Skeletal muscle tissue (tissue), 4 donors: ENCODE data around the gene FUT9. TPM values are rescaled to one million over a fixed set of nuclear protein-coding genes. Genes with fewer than 3 reads are reported as not detected.
"Not testable (repeated sequence)": the region's sequence is repeated elsewhere in the genome, so short reads cannot be mapped to it uniquely, and the experiment has no call there.

Experiments used
- H3K27ac ChIP-seq: one replicate; pipeline ENCODE4 v1.7.0; 2013; ENCODE audit warnings: mild to moderate bottlenecking, low read depth, low read length, inconsistent platforms
- H3K27me3 ChIP-seq, 3 donors: one replicate each; pipeline ENCODE4 v1.7.0; 2013; ENCODE audit warnings: low read length in 3 of 3; ENCODE audit not compliant: control insufficient read depth in 3 of 3, insufficient read depth in 3 of 3
- H3K36me3 ChIP-seq, 3 donors: one replicate each; pipeline ENCODE4 v1.7.0; 2013; ENCODE audit warnings: low read length in 3 of 3; ENCODE audit not compliant: control insufficient read depth in 3 of 3, insufficient read depth in 3 of 3
- H3K4me1 ChIP-seq, 3 donors: one replicate each; pipeline ENCODE4 v1.7.0; 2013; ENCODE audit warnings: low read length in 3 of 3, mild to moderate bottlenecking in 3 of 3; ENCODE audit not compliant: control insufficient read depth in 3 of 3, insufficient read depth in 3 of 3
- H3K4me3 ChIP-seq, 3 donors: one replicate each; pipeline ENCODE4 v1.7.0; 2013; ENCODE audit warnings: low read length in 3 of 3
- H3K9ac ChIP-seq, 3 donors: one replicate each; pipeline ENCODE4 v1.7.0; 2013; ENCODE audit warnings: low read length in 3 of 3, mild to moderate bottlenecking in 3 of 3, moderate library complexity in 2 of 3, low read depth in 1 of 3
- H3K9me3 ChIP-seq, 3 donors: one replicate each; pipeline ENCODE4 v1.7.0; 2013; ENCODE audit warnings: low read length in 3 of 3; ENCODE audit not compliant: control insufficient read depth in 3 of 3
- total RNA-seq: library from RNA; depleted of rRNA; stranded (reverse); fragments of >200 nt; gene quantifications from one replicate; pipeline ENCODE4 v1.2.3, GENCODE V29; 2014
- donor health status: Osteomylitis.

FUT9 gene
- total RNA-seq, 1 donor from 2014 or later = under 0.01 TPM

DNA sequence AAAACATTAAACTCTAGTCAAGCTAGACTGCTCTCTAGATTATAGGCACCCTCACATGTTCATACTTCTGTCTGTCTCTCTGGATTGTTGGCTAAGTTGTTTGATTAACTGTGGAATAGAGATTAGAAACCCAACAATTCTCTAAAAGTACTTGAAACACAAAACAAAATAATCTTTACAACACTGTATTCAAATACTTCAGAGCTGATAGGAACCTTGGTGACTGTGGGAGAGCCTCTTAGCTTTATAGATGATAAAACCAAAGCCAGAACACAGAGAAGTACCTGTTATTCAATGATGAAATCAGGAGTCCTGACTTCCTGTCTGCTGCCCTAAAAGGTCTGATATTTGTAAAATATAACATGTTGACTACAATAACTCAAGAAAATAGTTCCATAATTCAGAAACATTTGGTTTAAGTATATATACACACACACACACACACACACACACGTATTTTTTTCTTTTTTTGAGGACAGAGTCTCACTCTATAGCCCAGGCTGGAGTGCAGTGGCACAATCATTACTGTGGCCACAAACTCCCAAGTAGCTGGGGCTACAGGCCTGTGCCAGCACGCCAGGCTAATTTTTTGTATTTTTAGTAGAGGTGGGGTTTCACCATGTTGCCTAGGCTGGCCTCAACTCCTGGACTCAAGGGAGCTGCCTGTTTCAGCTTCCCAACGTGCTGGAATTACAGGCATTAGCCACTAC, 222.0 kb downstream of the FUT9 start:
- Histone ChIP-seq H3K9me3 (no peaks in the 10 kb centered on the region), H3K4me3 (no peak overlapping the region), H3K9ac (no peak overlapping the region), H3K27ac (no peak overlapping the region), H3K36me3 (no peaks in the 10 kb centered on the region), H3K27me3 (no peaks in the 10 kb centered on the region), H3K4me1 (no peaks in the 10 kb centered on the region)

DNA sequence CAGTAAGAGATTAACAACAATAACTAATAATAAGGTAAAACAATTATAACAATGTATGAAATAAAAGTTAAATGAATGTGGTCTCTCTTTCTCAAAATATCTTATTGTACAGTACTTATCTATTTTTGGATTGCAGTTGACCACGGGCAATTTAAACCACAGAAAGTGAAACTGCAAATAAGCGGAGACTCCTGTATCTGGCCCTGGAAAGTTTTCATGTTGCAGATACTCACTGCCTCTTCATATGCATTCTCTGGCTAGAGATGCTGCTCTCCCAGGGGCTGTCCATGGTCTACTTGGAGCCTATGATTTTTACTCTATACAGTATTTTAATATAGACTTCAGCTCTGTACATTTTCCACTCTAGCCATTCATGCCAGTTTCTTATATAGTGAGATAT, 230.8 kb downstream of the FUT9 start:
- H3K27ac ChIP-seq = no peak overlapping the region
- H3K4me1 ChIP-seq = no peaks in the 10 kb centered on the region
- no peak overlapping the region for H3K4me3 ChIP-seq
- H3K9ac ChIP-seq = no peak overlapping the region
- H3K36me3 ChIP-seq = no peaks in the 10 kb centered on the region
- no peaks in the 10 kb centered on the region for H3K27me3 ChIP-seq
- no peaks in the 10 kb centered on the region for H3K9me3 ChIP-seq

DNA sequence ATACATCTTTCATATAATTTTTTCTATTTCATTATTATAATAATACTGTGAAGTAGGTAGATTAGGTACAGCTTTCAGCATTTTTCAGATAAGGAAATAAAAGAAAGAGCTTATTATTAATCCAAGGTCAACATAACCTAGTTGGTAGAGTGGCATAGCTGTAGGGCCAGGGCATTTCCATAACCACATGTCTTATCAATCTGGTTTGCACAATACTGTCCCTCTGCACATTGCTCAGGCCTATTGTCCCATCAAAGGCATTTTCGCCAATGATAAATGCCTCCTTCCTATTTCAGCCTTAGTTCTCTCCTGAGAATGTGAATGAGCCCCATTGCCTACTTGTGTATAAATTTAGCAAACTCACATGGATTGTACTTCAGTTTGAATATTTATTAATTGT, 234.0 kb downstream of the FUT9 start:
- Histone ChIP-seq H3K27me3 (no peaks in the 10 kb centered on the region), H3K9ac (no peak overlapping the region), H3K27ac (no peak overlapping the region), H3K9me3 (no peaks in the 10 kb centered on the region), H3K4me3 (no peak overlapping the region), H3K4me1 (no peaks in the 10 kb centered on the region), H3K36me3 (no peaks in the 10 kb centered on the region)

DNA sequence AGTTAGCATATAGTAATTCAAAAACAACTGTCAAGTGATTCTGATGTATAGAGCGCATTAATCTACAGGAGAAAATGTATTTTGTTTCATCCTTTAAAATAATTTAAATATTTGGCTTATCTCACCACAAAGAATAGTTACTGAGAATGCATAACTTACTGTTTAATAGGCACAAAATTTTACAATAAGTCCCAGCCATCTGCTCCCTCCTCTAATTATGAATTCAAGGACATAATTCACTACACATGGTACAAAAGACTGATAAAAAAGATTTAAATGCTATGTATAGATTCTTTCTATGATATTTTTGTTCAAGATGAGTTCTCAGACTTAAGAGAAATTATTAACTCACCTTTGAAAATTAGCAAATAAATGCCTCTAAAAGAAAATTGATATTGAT, 242.0 kb downstream of the FUT9 start:
- Histone ChIP-seq H3K27me3 (no peaks in the 10 kb centered on the region), H3K9ac (no peak overlapping the region), H3K9me3 (no peaks in the 10 kb centered on the region)

DNA sequence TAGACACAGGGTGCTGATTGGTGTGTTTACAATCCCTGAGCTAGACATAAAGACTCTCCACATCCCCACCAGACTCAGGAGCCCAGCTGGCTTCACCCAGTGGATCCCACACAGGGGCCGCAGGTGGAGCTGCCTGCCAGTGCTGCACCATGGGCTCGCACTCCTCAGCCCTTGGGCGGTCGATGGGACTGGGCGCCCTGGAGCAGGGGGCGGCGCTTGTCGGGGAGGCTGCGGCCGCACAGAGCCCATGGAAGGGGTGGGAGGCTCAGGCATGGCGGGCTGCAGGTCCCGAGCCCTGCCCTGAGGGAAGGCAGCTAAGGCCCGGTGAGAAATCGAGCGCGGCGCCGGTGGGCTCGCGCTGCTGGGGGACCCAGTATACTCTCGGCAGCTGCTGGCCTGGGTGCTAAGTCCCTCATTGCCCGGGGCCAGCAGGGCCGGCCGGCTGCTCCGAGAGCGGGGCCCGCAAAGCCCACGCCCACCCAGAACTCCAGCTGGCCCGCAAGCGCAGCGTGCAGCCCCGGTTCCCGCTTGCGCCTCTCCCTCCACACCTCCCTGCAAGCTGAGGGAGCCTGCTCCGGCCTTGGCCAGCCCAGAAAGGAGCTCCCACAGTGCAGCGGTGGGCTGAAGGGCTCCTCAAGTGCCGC, 245.1 kb downstream of the FUT9 start:
- H3K27ac ChIP-seq, H3K36me3 ChIP-seq, H3K27me3 ChIP-seq, H3K4me1 ChIP-seq, H3K9ac ChIP-seq, H3K4me3 ChIP-seq, H3K9me3 ChIP-seq: not testable (repeated sequence)

More for the DNA sequence above, 242.0 kb downstream of the FUT9 start:
- Histone ChIP-seq H3K36me3 (no peaks in the 10 kb centered on the region), H3K4me1 (no peaks in the 10 kb centered on the region), H3K27ac (no peak overlapping the region), H3K4me3 (no peak overlapping the region)
